GM19395 (cell line): ENCODE data around the gene SKIDA1.

Source experiments
- ATAC-seq: cut with Tn5 transposase; IDR thresholded peaks from one replicate; pipeline ENCODE4 v1.9.1; 2021; ENCODE audit warnings: mild to moderate bottlenecking, moderate library complexity; ENCODE audit not compliant: unreplicated experiment

The SKIDA1 gene

GRCh38 chr10:21502348-21502740, 23.1 kb downstream of the SKIDA1 start:
- ATAC-seq = no peak

- ATAC-seq = no peak
These were observed 23.6 kb downstream of the SKIDA1 start for GRCh38 chr10:21501731-21502347.

- ATAC-seq = no peak
These were observed 24.4 kb downstream of the SKIDA1 start for GRCh38 chr10:21501091-21501490.

GRCh38 chr10:21500578-21500910, 24.9 kb downstream of the SKIDA1 start:
- ATAC-seq = no peak

- ATAC-seq = no peak
These were observed 25.5 kb downstream of the SKIDA1 start for GRCh38 chr10:21499701-21500577.

GRCh38 chr10:21498986-21499385, 26.5 kb downstream of the SKIDA1 start:
- ATAC-seq = no peak

- ATAC-seq = no peak
These were observed 27.1 kb downstream of the SKIDA1 start for GRCh38 chr10:21498377-21498776.

- ATAC-seq = no peak
These were observed 28.2 kb downstream of the SKIDA1 start for GRCh38 chr10:21497177-21497807.

GRCh38 chr10:21496343-21497176, 28.9 kb downstream of the SKIDA1 start:
- ATAC-seq = peak; percentile 57

GRCh38 chr10:21495752-21496342, 29.6 kb downstream of the SKIDA1 start:
- ATAC-seq = peak; percentile 67

- ATAC-seq = no peak
These were observed 30.3 kb downstream of the SKIDA1 start for GRCh38 chr10:21495002-21495751.

- no peak for ATAC-seq
These were observed 31.1 kb downstream of the SKIDA1 start for GRCh38 chr10:21494191-21495001.

GRCh38 chr10:21493784-21494183, 31.7 kb downstream of the SKIDA1 start:
- no peak for ATAC-seq

- ATAC-seq = no peak
These were observed 33.1 kb downstream of the SKIDA1 start for GRCh38 chr10:21492421-21492820.

GRCh38 chr10:21490711-21491105, 34.8 kb downstream of the SKIDA1 start:
- ATAC-seq = no peak

- ATAC-seq = no peak
These were observed 35.3 kb downstream of the SKIDA1 start for GRCh38 chr10:21490028-21490710.

GRCh38 chr10:21488957-21489446, 36.5 kb downstream of the SKIDA1 start:
- ATAC-seq = no peak

- ATAC-seq = no peak
These were observed 37.1 kb downstream of the SKIDA1 start for GRCh38 chr10:21488246-21488956.
